H1 (cell line): ENCODE measurements around the gene NEDD4L. TPM values are rescaled to one million over a fixed set of nuclear protein-coding genes. Genes with fewer than 3 reads are reported as not detected.

Experiments
- CTCF ChIA-PET: fragments of 300-600 bp; sonication (Branson Sonifier 250); formaldehyde crosslinking; loops from one replicate; lab custom pipeline; 2021; ENCODE audit not compliant: partially characterized antibody; lab: Charles Lee
- POLR2A ChIA-PET: fragments of 300-600 bp; sonication (Branson Sonifier 250); formaldehyde crosslinking; loops from one replicate; lab custom pipeline; 2021; ENCODE audit warnings: inconsistent platforms; ENCODE audit not compliant: partially characterized antibody; lab: Charles Lee
- DNase-seq, 2 experiments: peaks; one replicate each; pipeline versions ENCODE4 v3.0.0 to v3.0.0-alpha.2; 2010 to 2022; ENCODE audit warnings: low spot score in 2 of 2, low read depth in 1 of 2, mixed read lengths in 1 of 2
- FAIRE-seq: peaks from 2 replicates; lab custom pipeline; 2011; peaks lifted over from hg19 to GRCh38; lab: Jason Lieb, UNC
- H2AFZ ChIP-seq: 2 replicates; pipeline ENCODE4 v1.8.1; 2012; ENCODE audit warnings: low read length, inconsistent platforms
- H2AK5ac ChIP-seq: 2 replicates; pipeline ENCODE4 v1.6.1; 2013; ENCODE audit warnings: low read depth, low read length
- H2BK120ac ChIP-seq: replicated peaks from 2 replicates; pipeline ENCODE3; 2013; ENCODE audit warnings: low read depth, low read length, inconsistent platforms
- H2BK12ac ChIP-seq: 2 replicates; pipeline ENCODE4 v1.6.1; 2013; ENCODE audit warnings: low read depth, low read length
- H2BK15ac ChIP-seq: 2 replicates; pipeline ENCODE4 v1.6.1; 2013; ENCODE audit warnings: low read length
- H2BK20ac ChIP-seq: 2 replicates; pipeline ENCODE4 v1.6.1; 2013; ENCODE audit warnings: low read length
- H2BK5ac ChIP-seq: 2 replicates; pipeline ENCODE4 v1.6.1; 2013; ENCODE audit warnings: low read depth, low read length
- H3K14ac ChIP-seq: 2 replicates; pipeline ENCODE4 v1.6.1; 2013; ENCODE audit warnings: inconsistent platforms; ENCODE audit not compliant: insufficient read length
- H3K18ac ChIP-seq: 2 replicates; pipeline ENCODE4 v1.6.1; 2013; ENCODE audit warnings: low read length; ENCODE audit errors: extremely low read depth
- H3K23ac ChIP-seq: 2 replicates; pipeline ENCODE4 v1.6.1; 2013; ENCODE audit warnings: inconsistent platforms; ENCODE audit not compliant: insufficient read length
- H3K23me2 ChIP-seq: 2 replicates; pipeline ENCODE4 v1.6.1; 2013; ENCODE audit warnings: low read depth, low read length
- H3K27ac ChIP-seq: 2 replicates; pipeline ENCODE4 v1.6.1; 2011; ENCODE audit warnings: low read depth, low read length, inconsistent platforms
- H3K27me3 ChIP-seq, 4 experiments: replicated peaks in 1 of 4; 1 replicate in 1 of 4; 2 replicates in 3 of 4; pipeline versions ENCODE4 v1.6.1 to v1.8.1; 2011 to 2013; ENCODE audit warnings: low read length in 3 of 4, mild to moderate bottlenecking in 3 of 4, inconsistent platforms in 2 of 4, mixed read lengths in 2 of 4, moderate library complexity in 1 of 4; ENCODE audit not compliant: control insufficient read depth in 3 of 4, insufficient read depth in 3 of 4; ENCODE audit errors: extremely low read depth in 1 of 4
- H3K36me3 ChIP-seq, 4 experiments: 2 replicates each; pipeline versions ENCODE4 v1.6.1 to v1.8.1; 2011 to 2013; ENCODE audit warnings: mild to moderate bottlenecking in 4 of 4, low read length in 3 of 4, moderate library complexity in 2 of 4, control low read depth in 1 of 4, inconsistent platforms in 1 of 4; ENCODE audit not compliant: insufficient read depth in 4 of 4, control insufficient read depth in 2 of 4
- H3K4ac ChIP-seq: replicated peaks from 2 replicates; pipeline ENCODE3; 2013; ENCODE audit warnings: low read length, low read depth, mixed read lengths, inconsistent platforms; ENCODE audit not compliant: insufficient read length
- H3K4me1 ChIP-seq, 4 experiments: replicated peaks in 1 of 4; 1 replicate in 1 of 4; 2 replicates in 3 of 4; pipeline versions ENCODE4 v1.6.1 to v1.8.1; 2011 to 2013; ENCODE audit warnings: low read length in 3 of 4, inconsistent platforms in 2 of 4, mixed read lengths in 1 of 4; ENCODE audit not compliant: insufficient read depth in 4 of 4, control insufficient read depth in 3 of 4
- H3K4me2 ChIP-seq, 2 experiments: 2 replicates each; pipeline versions ENCODE4 v1.6.1 to v1.8.1; 2011 to 2013; ENCODE audit warnings: low read depth in 2 of 2, low read length in 2 of 2, control low read depth in 1 of 2, inconsistent platforms in 1 of 2, mild to moderate bottlenecking in 1 of 2; ENCODE audit not compliant: insufficient read depth in 1 of 2
- H3K4me3 ChIP-seq, 4 experiments: fragments of 200-600, 300-600 bp in 1 of 4; sonication (generic), shearing (Covaris generic), sonication (Bioruptor Twin) in 1 of 4; 2 replicates each; pipeline versions ENCODE4 v1.5.1 to v1.8.1; 2011 to 2016; ENCODE audit warnings: low read length in 4 of 4, low read depth in 3 of 4, control low read depth in 2 of 4, inconsistent platforms in 2 of 4, mild to moderate bottlenecking in 2 of 4, mixed read lengths in 1 of 4, moderate library complexity in 1 of 4; ENCODE audit not compliant: insufficient read depth in 2 of 4; ENCODE audit errors: extremely low read depth in 1 of 4
- H3K56ac ChIP-seq: replicated peaks from 2 replicates; pipeline ENCODE3; 2013; ENCODE audit warnings: low read depth, mild to moderate bottlenecking, mixed read lengths, low read length, inconsistent platforms; ENCODE audit not compliant: insufficient read length
- H3K79me1 ChIP-seq: 2 replicates; pipeline ENCODE4 v1.6.1; 2013; ENCODE audit warnings: low read depth, low read length, control low read depth
- H3K79me2 ChIP-seq, 2 experiments: 2 replicates each; pipeline versions ENCODE4 v1.6.1 to v1.8.1; 2012 to 2013; ENCODE audit warnings: low read length in 2 of 2, mild to moderate bottlenecking in 2 of 2, inconsistent platforms in 1 of 2; ENCODE audit not compliant: insufficient read depth in 2 of 2, control insufficient read depth in 1 of 2
- H3K9ac ChIP-seq, 4 experiments: replicated peaks in 1 of 4; 1 replicate in 1 of 4; 2 replicates in 3 of 4; pipeline versions ENCODE4 v1.6.1 to v1.8.1; 2011 to 2013; ENCODE audit warnings: low read depth in 3 of 4, low read length in 3 of 4, control low read depth in 2 of 4, mild to moderate bottlenecking in 2 of 4, moderate library complexity in 2 of 4, inconsistent platforms in 1 of 4; ENCODE audit errors: extremely low read depth in 1 of 4
- H3K9me3 ChIP-seq, 2 experiments: 2 replicates each; pipeline versions ENCODE4 v1.6.1 to v1.8.1; 2012 to 2013; ENCODE audit warnings: mild to moderate bottlenecking in 2 of 2, moderate library complexity in 2 of 2, control low read depth in 1 of 2, inconsistent platforms in 1 of 2, low read depth in 1 of 2, low read length in 1 of 2, mixed read lengths in 1 of 2; ENCODE audit not compliant: insufficient read depth in 2 of 2
- H4K20me1 ChIP-seq, 2 experiments: replicated peaks in 1 of 2; 2 replicates each; pipeline versions ENCODE3 to v1.8.1; 2011 to 2013; ENCODE audit warnings: inconsistent platforms in 2 of 2, low read length in 2 of 2, mild to moderate bottlenecking in 1 of 2; ENCODE audit not compliant: insufficient read depth in 2 of 2, control insufficient read depth in 1 of 2
- H4K5ac ChIP-seq: 2 replicates; pipeline ENCODE4 v1.6.1; 2013; ENCODE audit warnings: low read length, low read depth, mixed read lengths, inconsistent platforms; ENCODE audit not compliant: insufficient read length
- H4K8ac ChIP-seq: 2 replicates; pipeline ENCODE4 v1.8.0; 2013; ENCODE audit warnings: mild to moderate bottlenecking, moderate library complexity, low read length, inconsistent platforms; ENCODE audit not compliant: insufficient read depth; ENCODE audit errors: extremely low read depth
- H4K91ac ChIP-seq: replicated peaks from 2 replicates; pipeline ENCODE3; 2013; ENCODE audit warnings: low read length, mixed read lengths, inconsistent platforms; ENCODE audit not compliant: insufficient read length
- BACH1 ChIP-seq: IDR thresholded peaks from 2 replicates; pipeline ENCODE4 v1.6.1; 2012; ENCODE audit warnings: low read length, improper control_type of control experiment
- CBX5 ChIP-seq: fragments of 300-800, 300-1000 bp; sonication (generic); IDR thresholded peaks from 2 replicates; pipeline ENCODE4 v1.7.1; 2016; ENCODE audit warnings: antibody characterized with exemption, low read length, low read depth
- EGR1 ChIP-seq: IDR thresholded peaks from 2 replicates; pipeline ENCODE4 v1.6.1; 2011; ENCODE audit warnings: low read depth, low read length, borderline replicate concordance
- FOSL1 ChIP-seq: IDR thresholded peaks from 2 replicates; pipeline ENCODE4 v1.6.1; 2011; ENCODE audit warnings: mild to moderate bottlenecking, low read depth, low read length, moderate library complexity; ENCODE audit not compliant: insufficient read depth
- KDM4A ChIP-seq: IDR thresholded peaks from one replicate; pipeline ENCODE4 v1.7.1; 2012; ENCODE audit warnings: low read depth, mild to moderate bottlenecking, moderate library complexity, low read length, inconsistent platforms; ENCODE audit not compliant: severe bottlenecking
- NRF1 ChIP-seq: IDR thresholded peaks from 2 replicates; pipeline ENCODE4 v1.6.1; 2011; ENCODE audit warnings: mild to moderate bottlenecking, low read depth, low read length, improper control_type of control experiment
- PHF8 ChIP-seq: fragments of 200-600 bp; sonication (generic); conservative IDR thresholded peaks from 2 replicates; pipeline ENCODE4 v1.7.1; 2012; ENCODE audit warnings: low read depth, mild to moderate bottlenecking, inconsistent platforms, low read length, moderate library complexity
- POLR2A ChIP-seq, 2 experiments: IDR thresholded peaks; 1 replicate in 1 of 2; 2 replicates in 1 of 2; pipeline ENCODE4 v1.6.1; 2011; ENCODE audit warnings: low read depth in 2 of 2, low read length in 2 of 2, mild to moderate bottlenecking in 2 of 2; ENCODE audit errors: control extremely low read depth in 1 of 2
- RBBP5 ChIP-seq: IDR thresholded peaks from 2 replicates; pipeline ENCODE4 v1.7.1; 2012; ENCODE audit warnings: low read depth, mild to moderate bottlenecking, inconsistent platforms, low read length, moderate library complexity, borderline replicate concordance
- TAF1 ChIP-seq: IDR thresholded peaks from 2 replicates; pipeline ENCODE4 v1.6.1; 2011; ENCODE audit warnings: mild to moderate bottlenecking, low read depth, low read length
- TAF7 ChIP-seq: optimal IDR thresholded peaks from 2 replicates; pipeline ENCODE3; 2011; ENCODE audit warnings: low read depth, mild to moderate bottlenecking, inconsistent platforms, low read length, moderate library complexity, borderline replicate concordance
- TBP ChIP-seq: IDR thresholded peaks from 2 replicates; pipeline ENCODE4 v1.6.1; 2011; ENCODE audit warnings: low read depth, low read length, improper control_type of control experiment
- YY1 ChIP-seq: IDR thresholded peaks from 2 replicates; pipeline ENCODE4 v1.6.1; 2011; ENCODE audit warnings: low read depth, mild to moderate bottlenecking, low read length
- WGBS, 2 experiments: shearing (Covaris generic) in 1 of 2; methylation state at CpG; one replicate each; pipeline versions ENCODE4 v1.1.6 to v1.1.7; 2013 to 2015; ENCODE audit warnings: low lambda C conversion rate in 2 of 2, mixed read lengths in 2 of 2, inconsistent platforms in 1 of 2, low coverage in 1 of 2, missing lambda C conversion rate in 1 of 2; ENCODE audit not compliant: insufficient replicate concordance in 2 of 2, insufficient coverage in 1 of 2, insufficient read length in 1 of 2; ENCODE audit errors: extremely low coverage in 1 of 2, missing lambda C conversion rate in 1 of 2; 5-methylcytosine and 5-hydroxymethylcytosine counted together
- polyA plus RNA-seq, 7 experiments: library from polyadenylated mRNA; depleted of rRNA in 3 of 7; stranded (reverse) in 5 of 7; unstranded in 2 of 7; fragments of >200 nt in 5 of 7; fragments of 200-250 nt in 2 of 7; gene quantifications; 1 replicate in 5 of 7; 2 replicates in 1 of 7; 4 replicates in 1 of 7; pipeline versions ENCODE4 v1.2.1 to v1.2.3, GENCODE V29; 2011 to 2013; ENCODE audit warnings: missing spikeins in 2 of 7, mixed read lengths in 2 of 7
- total RNA-seq: library from RNA; stranded (reverse); fragmentation: NEBNext Ultra II Directional; extraction: Animal tissue kit (Norgen Biotek cat#: 25700); gene quantifications from 2 replicates; pipeline ENCODE4 v1.2.1, GENCODE V29; 2021
- TF ChIP-seq, protein P1 (sequence below): IDR thresholded peaks from 2 replicates; pipeline ENCODE4 v1.6.1; 2011; ENCODE audit warnings: low read length, improper control_type of control experiment

The NEDD4L gene
- total and polyA plus RNA-seq, 2 of the 8 experiments (the other 6 are each of a cell fraction or from before 2014, with no cell fraction given), result 37.3 to 69.8 TPM

GRCh38 chr18:58152216-58152615, 108.2 kb downstream of the NEDD4L start:
- H2AFZ ChIP-seq, result no peak overlapping the region
- H2BK20ac ChIP-seq, result no peak overlapping the region
- POLR2A ChIA-PET, result no interaction called here
- no peak overlapping the region for H2BK120ac ChIP-seq
- no peak overlapping the region for H3K4me3 ChIP-seq
- no peaks in the 10 kb centered on the region for H3K9me3 ChIP-seq
- H3K79me2 ChIP-seq, result peaks cover 4 to 64% of the 10 kb centered on the region in 2 experiments; a peak in 3 of 4 replicates
- no peak overlapping the region for H3K56ac ChIP-seq
- CTCF ChIA-PET, result interaction anchor here (0.8 to 1.8 kb wide), 2 partner anchors 9 to 30 kb away, joined by 4 to 8 read pairs; no protein-coding TSS in a partner anchor
- no peak overlapping the region for H3K18ac ChIP-seq
- H4K8ac ChIP-seq, result no peak overlapping the region
- H4K91ac ChIP-seq, result no peak overlapping the region
- peaks cover 1 to 2% of the 10 kb centered on the region in 2 experiments for H4K20me1 ChIP-seq
- no peak overlapping the region for H3K14ac ChIP-seq
- no peak overlapping the region for H2BK5ac ChIP-seq
- 88% methylated on average over 3 of the region's 3 CpGs; no CpG with 5 or more reads in 1 of the 2 experiments for WGBS, 2 experiments
- no peaks in the 10 kb centered on the region for H3K27me3 ChIP-seq
- H2BK15ac ChIP-seq, result no peak overlapping the region
- H3K4ac ChIP-seq, result no peak overlapping the region
- H3K9ac ChIP-seq, result no peak overlapping the region
- H3K79me1 ChIP-seq, result peaks cover 9% of the 10 kb centered on the region
- peaks cover 0 to 2% (median 0%) of the 10 kb centered on the region in 4 experiments; a peak in 1 of 7 replicates for H3K4me1 ChIP-seq
- no peaks in the 10 kb centered on the region for H3K36me3 ChIP-seq
- H2AK5ac ChIP-seq, result no peak overlapping the region
- no peak overlapping the region for H4K5ac ChIP-seq
- DNase-seq (no peak), FAIRE-seq (no peak)
- no peak overlapping the region for H3K27ac ChIP-seq
- H3K23me2 ChIP-seq, result peaks cover 6% of the 10 kb centered on the region; the same call in 1 of the 2 replicates
- H3K23ac ChIP-seq, result no peak overlapping the region
- no peak overlapping the region for H3K4me2 ChIP-seq
- no peak overlapping the region for H2BK12ac ChIP-seq
- TF ChIP-seq NRF1 (no peak), EGR1 (no peak), TAF7 (no peak), PHF8 (no peak), FOSL1 (no peak), POLR2A (IDR thresholded peaks at IDR 0.05; ENCODE audit: control extremely low read depth in 1 of 2, low read depth in 2 of 2, low read length in 2 of 2) (no peak), KDM4A (no peak), CBX5 (no peak), TAF1 (no peak), TBP (no peak), BACH1 (no peak), RBBP5 (no peak), YY1 (no peak)
- TF ChIP-seq, protein P1, sequence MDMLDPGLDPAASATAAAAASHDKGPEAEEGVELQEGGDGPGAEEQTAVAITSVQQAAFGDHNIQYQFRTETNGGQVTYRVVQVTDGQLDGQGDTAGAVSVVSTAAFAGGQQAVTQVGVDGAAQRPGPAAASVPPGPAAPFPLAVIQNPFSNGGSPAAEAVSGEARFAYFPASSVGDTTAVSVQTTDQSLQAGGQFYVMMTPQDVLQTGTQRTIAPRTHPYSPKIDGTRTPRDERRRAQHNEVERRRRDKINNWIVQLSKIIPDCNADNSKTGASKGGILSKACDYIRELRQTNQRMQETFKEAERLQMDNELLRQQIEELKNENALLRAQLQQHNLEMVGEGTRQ, result no peak
